Stimulated activated CD8-positive, alpha-beta memory T cell treated with anti-CD3 and anti-CD28 coated beads, Interleukin-12 subunit alpha, Interleukin-12 subunit beta, amount 100 ng/mL, for 24 hours (primary cell): Measurements from ENCODE around the gene ZNF622.
"Not testable (repeated sequence)": the region's sequence is repeated elsewhere in the genome, so short reads cannot be mapped to it uniquely, and the experiment has no call there.

ENCODE experiments used
- DNase-seq: peaks from one replicate; pipeline ENCODE4 v3.0.0-alpha.2; 2020; ENCODE audit errors: extremely low read depth

The ZNF622 gene

DNA sequence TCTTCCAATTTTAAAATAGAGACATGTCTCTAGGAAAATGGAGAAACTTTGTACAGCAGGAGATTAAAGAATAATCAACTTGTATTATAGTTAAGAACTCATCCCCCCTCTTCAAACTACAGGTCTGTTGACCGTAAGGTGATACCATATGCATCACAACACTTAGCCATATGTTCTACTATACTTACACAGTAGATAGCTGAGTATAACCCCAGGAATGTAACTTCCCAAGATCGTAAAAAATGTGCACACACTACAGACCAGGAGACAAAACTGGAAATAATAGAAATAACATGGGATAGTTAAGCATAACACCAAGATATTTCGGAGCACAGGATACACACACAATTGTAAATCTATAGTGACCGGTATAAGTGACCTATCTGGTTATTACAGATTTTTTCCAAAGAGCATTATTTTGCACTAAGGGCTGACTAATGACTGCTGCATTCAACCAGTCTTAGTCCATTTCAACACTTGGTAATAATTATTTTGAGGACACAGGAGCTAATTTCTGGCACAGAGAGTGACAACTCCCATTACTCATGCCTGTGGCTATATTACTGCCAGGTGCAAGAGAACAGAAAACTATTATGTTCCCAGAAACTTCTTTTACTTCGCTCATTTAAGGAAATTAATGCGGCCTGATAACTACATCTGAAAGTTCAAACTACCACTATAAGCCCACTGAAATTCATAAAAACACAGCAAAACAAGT lies 15.4 kb upstream of the ZNF622 start:
- DNase-seq: no peak

DNA sequence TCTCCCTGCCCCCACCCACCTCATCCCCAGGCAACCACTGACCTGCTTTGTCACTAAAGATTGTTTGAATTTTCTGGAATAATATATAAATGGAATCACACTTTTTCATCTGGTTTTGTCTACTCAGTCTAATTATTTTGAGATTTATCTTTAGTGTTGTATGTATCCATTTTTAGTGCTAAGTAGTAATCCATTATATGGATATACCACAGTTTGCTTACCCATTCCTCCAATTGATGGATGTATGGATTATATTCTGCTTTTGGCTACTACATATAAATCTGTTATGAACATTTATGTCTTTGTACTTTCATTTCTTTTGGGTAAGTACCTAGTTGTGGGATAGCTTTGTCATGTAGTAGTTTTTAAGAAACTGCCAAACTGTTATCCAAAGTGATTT lies 14.5 kb upstream of the ZNF622 start:
- no peak for DNase-seq

DNA sequence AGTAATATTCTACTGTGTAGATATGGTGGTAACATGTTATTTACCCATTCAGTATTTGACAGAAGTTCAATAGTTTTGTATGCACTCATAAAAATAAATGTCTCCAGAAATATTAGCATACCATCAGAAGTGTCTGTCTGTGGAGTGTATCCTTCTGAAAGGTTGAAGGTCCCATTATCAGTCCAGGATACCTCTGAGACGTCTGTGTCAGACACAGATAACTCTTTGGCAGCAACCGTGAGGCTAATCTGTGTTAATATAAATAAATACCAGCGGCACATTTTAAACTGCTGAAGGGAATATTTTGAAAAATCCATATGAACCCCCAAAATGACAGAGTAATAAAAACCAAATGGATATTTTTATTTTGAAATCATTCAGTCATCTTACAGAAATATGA lies 11.9 kb upstream of the ZNF622 start:
- no peak for DNase-seq

DNA sequence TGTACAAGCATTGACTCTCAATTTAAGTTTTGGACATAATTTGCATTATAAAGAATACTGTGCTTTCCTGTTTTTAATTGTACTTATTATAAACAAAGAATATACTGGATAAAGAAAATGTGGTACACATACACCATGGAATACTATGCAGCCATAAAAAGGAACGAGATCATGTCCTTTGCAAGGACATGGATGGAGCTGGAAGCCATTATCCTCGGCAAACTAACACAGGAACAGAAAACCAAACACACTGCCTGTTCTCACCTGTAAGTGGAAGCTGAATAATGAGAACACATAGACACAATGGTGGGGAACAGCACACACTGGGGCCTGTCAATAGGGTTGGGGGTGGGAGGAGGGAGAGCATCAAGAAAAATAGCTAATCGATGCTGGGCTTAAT lies 10.8 kb upstream of the ZNF622 start:
- DNase-seq: not testable (repeated sequence)

DNA sequence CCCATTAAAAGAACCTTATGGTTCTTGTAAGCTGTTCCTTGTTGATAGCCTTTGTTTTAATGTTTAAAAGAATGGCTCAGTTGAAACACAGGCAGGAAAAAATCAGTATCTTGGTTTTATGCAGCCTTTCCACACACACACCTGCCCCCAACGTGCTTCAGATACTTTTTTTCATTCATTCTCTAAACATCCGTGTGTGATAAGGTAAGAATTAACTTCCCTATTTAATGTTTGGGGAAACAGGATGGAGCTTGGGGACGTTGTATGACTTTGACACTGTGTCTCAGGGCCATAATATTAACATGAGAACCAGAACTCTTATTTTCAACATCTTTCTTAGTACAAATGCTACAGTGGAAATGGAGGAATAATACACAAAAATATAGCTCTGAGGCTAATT lies 5.8 kb upstream of the ZNF622 start:
- DNase-seq: no peak

DNA sequence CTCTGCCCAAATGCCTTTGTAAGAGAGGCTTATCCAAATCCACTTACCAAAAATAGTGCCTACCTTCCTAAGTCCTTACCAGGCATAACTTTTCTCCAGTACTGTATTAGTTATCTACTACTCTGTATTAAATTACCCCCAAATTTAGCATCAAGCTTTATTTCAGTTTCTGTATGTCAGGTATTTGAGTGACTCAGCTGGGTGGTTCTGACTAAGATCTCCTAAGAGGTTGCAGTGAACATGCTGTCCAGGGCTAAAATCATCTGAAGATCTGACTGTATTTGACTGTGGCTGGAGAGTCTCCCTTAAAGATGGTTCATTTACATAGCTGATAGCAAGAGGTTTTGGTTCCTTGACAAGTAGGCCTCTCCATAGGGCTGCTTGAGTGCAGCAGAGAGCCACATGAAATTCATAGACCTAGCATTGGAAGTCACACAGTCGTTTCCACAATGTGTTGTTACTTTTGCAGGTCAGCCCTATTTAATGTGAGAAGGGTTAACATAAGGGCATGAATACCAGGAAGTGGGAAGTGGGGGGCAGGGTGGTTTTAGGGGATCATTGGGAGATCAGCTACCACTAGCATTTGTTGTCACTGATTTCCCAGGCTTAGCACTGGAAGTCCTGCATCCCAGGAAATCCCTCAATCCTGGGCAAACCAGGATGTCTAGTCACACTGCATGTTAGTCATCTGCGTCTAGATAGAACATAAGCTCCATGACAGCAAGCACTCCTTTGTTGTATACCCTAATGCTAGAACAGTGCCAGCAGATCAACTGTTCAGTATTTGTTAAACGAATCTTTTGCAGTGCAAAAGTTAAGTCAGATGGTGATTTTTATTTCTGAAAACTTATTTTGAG lies 2.0 kb upstream of the ZNF622 start:
- DNase-seq: no peak

DNA sequence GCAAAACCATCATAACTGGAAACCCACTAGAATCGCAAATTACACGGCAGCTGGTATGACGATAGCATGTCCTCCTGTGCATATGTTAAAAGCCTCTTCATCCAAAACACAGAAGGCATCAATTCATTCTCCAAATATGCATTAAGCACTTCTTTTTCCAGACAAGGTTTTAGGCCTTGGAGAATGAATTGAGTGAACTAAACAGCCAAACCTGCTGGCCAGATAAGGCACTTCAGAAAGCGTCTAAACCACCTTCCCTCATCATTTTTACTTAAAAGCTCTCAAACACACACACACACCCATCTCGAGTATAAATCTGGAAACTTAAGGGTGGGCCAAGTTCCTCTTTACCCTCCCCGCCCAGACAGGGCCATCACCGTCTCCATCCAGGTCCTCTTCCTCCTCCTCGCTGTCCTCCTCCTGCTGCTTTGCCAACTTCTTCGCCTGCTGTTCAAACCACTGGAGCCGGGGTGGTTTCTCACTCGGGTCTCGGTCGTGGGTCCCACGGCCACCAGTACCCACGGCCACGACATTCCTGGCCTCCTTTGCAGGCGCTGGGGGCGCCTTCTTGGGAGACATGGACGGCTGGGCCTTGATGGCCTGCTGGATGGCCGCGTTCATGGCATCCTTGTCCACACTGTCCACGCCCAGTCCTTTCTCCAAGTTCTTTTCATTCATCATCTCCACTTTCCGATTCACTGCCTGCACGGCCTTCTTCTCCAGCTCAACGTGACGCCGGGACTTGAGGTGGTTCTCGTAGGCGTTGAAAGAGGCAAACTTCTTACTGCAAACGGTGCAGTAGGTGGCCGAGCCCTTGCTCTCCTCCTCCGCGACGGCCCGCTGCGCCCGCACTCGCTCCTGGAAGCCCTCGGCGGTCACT lies 696 bp downstream of the ZNF622 start:
- no peak for DNase-seq

DNA sequence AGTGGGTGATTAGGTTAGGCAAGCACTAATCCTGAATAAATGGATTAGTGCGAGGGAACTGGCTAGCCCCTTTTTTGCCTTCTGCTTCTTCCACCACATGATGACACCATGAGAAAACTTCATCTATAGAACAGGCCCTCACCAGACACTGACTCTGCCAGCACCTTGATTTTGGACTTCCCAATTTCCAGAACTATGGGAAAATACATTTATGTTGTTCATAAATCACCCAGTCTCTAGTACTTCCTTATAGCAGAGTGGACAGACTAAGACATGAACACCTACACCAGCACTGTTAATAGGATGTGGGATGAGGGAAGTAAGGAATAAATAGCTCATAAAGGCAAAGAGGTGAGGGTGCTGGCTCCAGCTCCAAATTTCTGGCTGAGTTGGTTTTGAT lies 1.4 kb downstream of the ZNF622 start:
- DNase-seq: no peak

DNA sequence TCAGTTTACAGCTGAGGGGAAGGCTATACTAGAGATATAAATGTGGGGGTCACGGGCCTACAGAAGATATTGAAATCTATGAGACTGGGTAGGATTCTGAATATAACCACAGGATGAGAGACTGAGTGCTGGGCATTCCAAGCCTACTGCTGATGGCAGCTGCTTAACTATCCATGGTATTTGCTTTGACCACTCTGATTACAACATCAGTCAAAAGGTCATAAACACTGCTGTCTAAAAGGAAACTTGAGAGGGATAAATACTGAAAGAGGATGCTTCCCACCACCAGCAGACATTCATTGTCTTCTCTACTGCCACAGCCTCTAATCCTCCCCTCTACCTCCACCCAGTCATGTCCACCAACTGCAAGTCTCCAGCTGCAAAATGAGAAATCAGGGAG lies 3.8 kb downstream of the ZNF622 start:
- DNase-seq: no peak

DNA sequence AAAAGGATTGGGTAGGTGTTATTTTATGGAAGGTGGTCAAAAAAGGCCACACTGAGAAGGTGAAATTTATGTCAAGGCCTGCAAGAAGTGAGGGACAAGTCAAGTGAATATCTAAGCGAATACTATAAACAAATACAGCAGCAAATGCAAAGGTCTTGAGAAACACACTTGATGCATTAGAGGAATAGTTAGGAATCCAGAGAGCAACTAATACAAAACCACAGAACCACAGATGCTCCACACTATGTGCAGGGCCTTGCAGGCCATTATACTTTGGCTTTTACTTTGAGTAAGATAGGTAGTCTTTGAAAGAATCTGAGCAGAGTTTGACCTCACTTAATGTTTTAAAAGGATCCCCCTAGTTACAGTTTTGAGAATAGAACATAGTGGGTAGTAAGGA lies 4.6 kb downstream of the ZNF622 start:
- no peak for DNase-seq

DNA sequence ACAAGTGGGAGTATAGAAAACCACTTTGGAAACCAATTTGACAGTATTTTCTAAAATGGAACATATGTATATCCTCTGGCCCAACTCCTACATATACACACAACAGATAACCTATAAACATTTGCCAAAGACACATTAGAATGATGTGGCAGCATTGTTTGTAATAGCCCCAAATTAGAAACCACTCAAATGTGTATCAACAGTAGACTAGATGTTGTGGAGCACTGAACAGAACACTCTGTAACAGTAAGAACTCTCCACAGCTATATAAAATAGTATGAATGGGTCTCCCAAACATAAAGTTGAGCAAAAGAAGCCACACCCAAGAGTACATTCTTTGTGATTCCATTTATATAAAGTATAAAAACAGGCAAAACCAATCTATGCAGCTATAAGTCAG lies 6.1 kb downstream of the ZNF622 start:
- no peak for DNase-seq

DNA sequence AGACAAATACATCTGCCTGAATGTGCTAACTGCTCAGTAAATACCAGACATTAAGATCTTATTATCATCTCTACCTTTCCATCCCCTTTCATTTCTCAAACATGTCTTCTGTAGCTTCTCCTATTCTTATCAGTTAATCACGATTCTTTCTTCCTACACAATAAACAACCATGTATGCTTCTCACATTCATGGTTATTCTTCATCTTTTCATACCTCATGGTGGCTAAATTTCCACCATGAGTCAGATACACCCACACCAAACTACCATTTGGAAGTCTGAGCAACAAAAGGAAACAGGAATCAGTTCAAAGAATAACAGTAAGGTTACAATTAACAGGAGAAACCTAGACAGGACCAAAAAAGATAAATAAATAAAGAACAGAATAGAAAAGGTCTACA lies 7.7 kb downstream of the ZNF622 start:
- no peak for DNase-seq

DNA sequence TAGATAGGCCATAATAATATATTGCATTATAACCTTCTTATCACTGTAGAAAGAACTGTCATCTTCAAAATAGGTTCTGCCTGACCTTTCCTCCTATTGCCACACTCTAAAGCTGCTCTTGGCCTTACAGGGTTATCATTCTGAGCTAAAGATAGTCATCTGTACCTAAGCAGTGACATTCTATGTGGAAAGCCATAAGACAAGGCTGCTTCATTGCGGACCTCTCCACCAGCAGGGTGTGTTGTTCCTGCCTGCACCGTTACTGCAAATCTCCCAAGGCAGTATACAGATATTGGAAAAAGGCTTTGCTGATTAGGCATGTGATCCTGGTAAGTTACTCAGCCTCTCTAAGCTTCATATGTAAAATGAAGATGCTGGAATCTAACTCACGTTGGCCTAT lies 8.1 kb downstream of the ZNF622 start:
- no peak for DNase-seq

DNA sequence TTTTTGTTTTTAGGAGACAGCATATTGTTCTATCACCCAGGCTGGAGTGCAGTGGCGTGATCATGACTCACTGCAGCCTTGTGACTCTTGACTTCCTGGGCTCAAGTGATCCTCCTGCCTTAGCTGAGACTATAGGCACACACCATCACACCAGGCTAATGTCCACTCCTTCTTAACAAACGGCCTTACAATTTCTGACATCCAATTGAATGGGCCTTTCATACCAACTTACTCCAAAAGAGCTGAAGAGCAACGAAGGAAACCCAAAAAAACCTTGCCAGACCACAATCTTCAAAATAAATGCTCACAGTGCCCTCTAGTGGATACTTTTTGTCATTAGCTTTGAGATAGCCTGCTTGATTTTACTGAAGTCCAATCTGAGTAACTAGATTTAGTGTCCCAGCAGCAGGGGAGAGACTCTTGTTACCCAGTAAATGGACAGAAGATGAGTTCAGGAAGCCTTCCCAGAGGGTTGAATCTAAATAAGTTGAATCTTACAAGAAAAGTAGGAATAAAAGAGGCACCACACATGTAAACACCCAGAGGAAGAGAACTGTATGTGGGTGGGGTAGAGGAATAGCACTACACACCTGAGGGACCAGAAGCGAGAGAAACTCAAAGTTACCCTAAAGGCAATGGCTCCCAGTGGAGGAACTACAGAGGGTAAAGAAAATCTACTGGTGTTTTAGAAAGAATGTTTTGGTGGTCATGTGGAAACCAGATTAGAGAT lies 9.3 kb downstream of the ZNF622 start:
- no peak for DNase-seq

DNA sequence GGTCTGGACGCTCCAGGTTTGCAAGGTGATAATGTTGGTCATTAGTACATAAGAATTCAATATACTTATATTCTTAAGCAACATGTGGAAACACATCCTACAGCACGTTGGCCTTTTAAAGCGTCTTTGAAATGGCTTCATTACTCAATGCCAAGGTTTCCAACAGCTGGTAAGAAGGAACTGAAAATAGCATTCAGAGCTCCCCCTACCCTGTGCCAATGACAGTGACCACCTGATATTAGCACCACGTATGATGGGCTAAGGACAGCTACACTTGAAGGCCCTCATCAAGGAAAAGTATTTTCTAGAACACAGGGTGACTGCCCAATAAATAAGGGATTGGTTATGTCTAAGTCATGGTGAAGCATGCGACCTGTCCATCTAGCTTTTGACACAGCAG lies 9.9 kb downstream of the ZNF622 start:
- DNase-seq: no peak

DNA sequence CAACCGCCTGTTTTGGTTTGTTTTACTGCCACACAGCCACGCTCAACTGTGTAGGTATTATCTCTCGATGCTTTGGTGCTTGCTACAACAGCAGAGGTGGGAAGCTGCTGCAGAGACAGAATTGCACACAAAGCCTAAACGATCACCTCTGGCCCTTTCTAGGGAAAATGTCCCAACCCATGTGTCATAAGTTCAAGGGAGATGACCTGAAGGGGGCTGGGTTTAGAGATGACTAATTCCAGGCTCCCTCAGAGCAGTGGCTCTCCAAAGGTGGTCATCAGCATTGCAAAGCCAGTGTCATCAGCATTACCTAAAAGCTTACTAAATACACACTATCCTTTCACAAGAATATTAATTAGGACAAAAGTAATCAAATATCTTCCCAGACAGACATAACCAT lies 10.9 kb downstream of the ZNF622 start:
- no peak for DNase-seq

DNA sequence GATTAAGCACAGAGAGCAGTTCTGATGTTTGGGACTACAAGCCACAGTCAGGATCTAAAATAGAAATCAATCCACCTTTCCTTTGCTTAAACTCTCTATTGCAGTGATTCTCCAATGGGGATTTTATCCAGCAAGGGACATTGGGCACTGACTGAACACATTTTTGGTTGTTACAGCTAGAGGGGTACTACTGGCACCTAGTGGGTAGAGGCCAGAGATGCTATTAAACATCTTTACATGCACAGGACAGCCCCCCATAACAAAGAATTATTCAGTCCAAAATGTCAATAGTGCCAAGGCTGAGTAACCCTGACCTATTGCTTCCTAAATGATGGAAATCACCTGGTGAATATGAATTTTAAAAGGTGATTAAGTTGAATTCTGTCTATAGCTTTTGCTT lies 12.0 kb downstream of the ZNF622 start:
- DNase-seq: no peak

DNA sequence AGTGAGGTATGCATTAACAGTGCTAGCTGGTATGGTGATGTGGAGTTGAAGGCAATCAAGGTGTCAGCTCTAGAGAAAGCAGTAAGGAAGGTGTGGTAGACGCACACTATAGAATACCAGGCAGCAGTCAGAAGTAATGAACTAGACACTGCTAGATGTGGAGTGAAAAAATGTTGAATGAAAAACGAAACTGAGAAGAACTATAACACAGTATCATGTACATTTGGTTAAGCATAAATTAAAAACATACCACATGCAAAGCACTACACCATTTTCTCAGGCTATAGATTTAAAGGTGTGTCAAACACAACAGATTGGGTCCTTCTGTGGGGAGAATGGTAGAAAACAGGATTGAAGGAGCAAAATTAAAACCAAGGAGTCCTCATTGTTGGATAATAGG lies 15.4 kb downstream of the ZNF622 start:
- DNase-seq: no peak

DNA sequence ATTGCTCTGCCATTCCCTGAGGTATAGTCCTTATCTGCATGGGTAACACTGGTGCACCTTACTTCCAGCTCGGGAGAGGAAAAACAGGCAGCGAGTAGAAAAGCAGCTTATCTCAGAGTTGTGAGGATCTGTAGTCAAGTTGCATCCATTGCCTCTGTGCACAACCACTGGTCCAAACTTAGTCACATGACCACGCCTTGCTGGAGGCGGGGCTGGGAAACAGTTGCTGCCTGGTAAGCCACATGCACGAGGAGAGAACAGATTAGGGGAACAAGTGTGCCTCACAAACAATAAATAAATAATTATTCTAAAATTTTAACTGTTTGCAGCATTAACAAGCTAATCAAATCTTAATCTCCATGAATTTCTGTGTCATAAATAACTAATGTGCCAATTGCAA lies 18.6 kb downstream of the ZNF622 start:
- no peak for DNase-seq

DNA sequence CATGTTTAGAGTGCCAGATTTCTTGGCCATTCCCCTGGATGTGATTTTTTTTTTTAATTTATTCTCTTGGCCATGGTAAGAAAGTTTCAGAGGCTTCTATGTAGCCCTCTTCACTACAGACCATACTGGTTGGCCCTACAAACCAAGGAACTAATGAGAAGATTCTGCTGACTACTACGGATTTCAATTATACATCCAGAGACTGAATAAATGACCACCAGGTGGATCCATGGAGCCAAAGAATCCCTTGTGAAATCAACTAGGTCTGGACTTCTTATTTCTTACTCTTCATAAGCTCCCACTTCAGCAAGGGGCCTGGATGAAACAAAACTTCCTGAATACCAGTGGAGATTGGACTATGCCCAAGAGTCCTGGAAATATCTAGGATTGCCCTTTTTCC lies 27.6 kb downstream of the ZNF622 start:
- DNase-seq: no peak

DNA sequence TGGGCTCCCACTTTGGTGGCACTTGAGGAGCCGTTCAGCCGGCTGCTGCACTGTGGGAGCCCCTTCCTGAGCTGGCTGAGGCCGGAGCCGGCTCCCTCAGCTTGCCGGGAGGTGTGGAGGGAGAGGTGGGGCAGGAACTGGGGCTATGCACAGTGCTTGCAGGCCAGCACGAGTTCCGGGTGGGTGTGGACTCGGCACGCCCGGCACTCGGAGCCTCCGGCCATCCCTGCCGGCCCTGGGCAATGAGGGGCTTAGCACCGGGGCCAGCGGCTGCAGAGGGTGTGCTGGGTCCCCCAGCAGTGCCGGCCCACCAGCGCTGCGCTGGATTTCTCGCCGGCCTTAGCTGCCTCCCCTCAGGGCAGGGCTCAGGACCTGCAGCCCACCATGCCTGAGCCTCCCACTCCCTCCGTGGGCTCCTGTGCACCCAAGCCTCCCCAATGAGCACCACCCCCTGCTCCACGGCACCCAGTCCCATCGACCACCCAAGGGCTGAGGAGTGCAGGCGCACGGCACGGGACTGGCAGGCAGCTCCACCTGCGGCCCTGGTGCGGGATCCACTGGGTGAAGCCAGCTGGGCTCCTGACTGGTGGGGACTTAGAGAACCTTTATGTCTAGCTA lies 29.4 kb downstream of the ZNF622 start:
- not testable (repeated sequence) for DNase-seq
